Smooth muscle cell (in vitro differentiated cells): ENCODE data around the gene KRTAP12-1. TPM values are rescaled to one million over a fixed set of nuclear protein-coding genes. Genes with fewer than 3 reads are reported as not detected.

ENCODE experiments used
- DNase-seq: peaks from one replicate; lab custom pipeline; 2025; ENCODE audit not compliant: unreplicated experiment; lab: John Stamatoyannopoulos, UW
- H2AFZ ChIP-seq: fragments of 200-600 bp; sonication (generic); 2 replicates; pipeline ENCODE4 v1.6.0; 2016; ENCODE audit warnings: antibody characterized with exemption, low read depth, mild to moderate bottlenecking
- H3F3A ChIP-seq: fragments of 200-600 bp; sonication (generic); 2 replicates; pipeline ENCODE4 v1.6.0; 2017; ENCODE audit warnings: antibody characterized with exemption, low read depth
- H3K27ac ChIP-seq: fragments of 200-600 bp; sonication (generic); 2 replicates; pipeline ENCODE4 v1.5.1; 2016; ENCODE audit warnings: low read depth, mild to moderate bottlenecking
- H3K27me3 ChIP-seq: fragments of 200-600 bp; sonication (generic); 2 replicates; pipeline ENCODE4 v1.6.1; 2016; ENCODE audit warnings: low read depth, mild to moderate bottlenecking
- H3K36me3 ChIP-seq: fragments of 200-600 bp; sonication (generic); 2 replicates; pipeline ENCODE4 v1.5.1; 2016; ENCODE audit warnings: low read depth
- H3K4me1 ChIP-seq: fragments of 200-600 bp; sonication (generic); 2 replicates; pipeline ENCODE4 v1.5.1; 2016; ENCODE audit warnings: low read depth
- H3K4me2 ChIP-seq: fragments of 200-600 bp; sonication (generic); 2 replicates; pipeline ENCODE4 v1.6.0; 2016; ENCODE audit warnings: mild to moderate bottlenecking
- H3K4me3 ChIP-seq: fragments of 200-600 bp; sonication (generic); 2 replicates; pipeline ENCODE4 v1.5.1; 2016; ENCODE audit warnings: mild to moderate bottlenecking
- H3K79me2 ChIP-seq: fragments of 200-600 bp; sonication (generic); 2 replicates; pipeline ENCODE4 v1.6.0; 2016; ENCODE audit warnings: low read depth, mild to moderate bottlenecking
- H3K9ac ChIP-seq: fragments of 200-600 bp; sonication (generic); 2 replicates; pipeline ENCODE4 v1.6.0; 2016; ENCODE audit warnings: low read depth
- H3K9me3 ChIP-seq: fragments of 200-600 bp; sonication (generic); replicated peaks from 2 replicates; pipeline ENCODE4 v1.5.1; 2016; ENCODE audit warnings: low read depth
- H4K20me1 ChIP-seq: fragments of 200-600 bp; sonication (generic); 2 replicates; pipeline ENCODE4 v1.6.0; 2016; ENCODE audit warnings: low read depth
- CTCF ChIP-seq: fragments of 200-600 bp; sonication (generic); IDR thresholded peaks from 2 replicates; pipeline ENCODE4 v1.5.1; 2017; ENCODE audit warnings: borderline replicate concordance, mild to moderate bottlenecking, antibody characterized with exemption; ENCODE audit not compliant: insufficient read depth, poor library complexity, severe bottlenecking
- WGBS: methylation state at CpG from one replicate; pipeline ENCODE4 v1.1.7; 2016; ENCODE audit warnings: low lambda C conversion rate; 5-methylcytosine and 5-hydroxymethylcytosine counted together
- polyA plus RNA-seq: library from polyadenylated mRNA; unstranded; fragments of >200 nt; fragmentation: Nextera tagmentation; extraction: Ambion mirVana; gene quantifications from 2 replicates; pipeline ENCODE4 v1.2.1, GENCODE V29; 2016
- total RNA-seq: library from RNA; depleted of rRNA; stranded (reverse); fragments of >200 nt; gene quantifications from 2 replicates; pipeline ENCODE4 v1.2.3, GENCODE V29; 2014

The KRTAP12-1 gene
- total and polyA plus RNA-seq, 2 experiments from 2014 or later = not detected

- TF ChIP-seq CTCF = no peak
- H3K36me3 ChIP-seq = no peaks in the 10 kb centered on the region
- no peak for DNase-seq
- no peaks in the 10 kb centered on the region for H3K27me3 ChIP-seq
- H3K27ac ChIP-seq = no peak overlapping the region
- H3F3A ChIP-seq = no peaks in the 10 kb centered on the region
- no peak overlapping the region for H3K4me2 ChIP-seq
- no peaks in the 10 kb centered on the region for H4K20me1 ChIP-seq
- H3K9me3 ChIP-seq = no peaks in the 10 kb centered on the region
- H3K9ac ChIP-seq = no peak overlapping the region
- H3K79me2 ChIP-seq = no peaks in the 10 kb centered on the region
- no peak overlapping the region for H3K4me3 ChIP-seq
- H3K4me1 ChIP-seq = no peaks in the 10 kb centered on the region
- WGBS = 92% methylated on average over 12 of the region's 12 CpGs
- H2AFZ ChIP-seq = no peak overlapping the region
Measured at GRCh38 chr21:44650973-44651675, 30.8 kb downstream of the KRTAP12-1 start.

GRCh38 chr21:44650265-44650972 is 31.5 kb downstream of the KRTAP12-1 start:
- H3K4me3 ChIP-seq = no peak overlapping the region
- H3K4me2 ChIP-seq = no peak overlapping the region
- no peaks in the 10 kb centered on the region for H3K27me3 ChIP-seq
- H3K27ac ChIP-seq = no peak overlapping the region
- no peaks in the 10 kb centered on the region for H3K36me3 ChIP-seq
- no peaks in the 10 kb centered on the region for H4K20me1 ChIP-seq
- no peaks in the 10 kb centered on the region for H3K4me1 ChIP-seq
- 92% methylated on average over 20 of the region's 20 CpGs for WGBS
- no peak for DNase-seq
- H3K9me3 ChIP-seq = no peaks in the 10 kb centered on the region
- H2AFZ ChIP-seq = no peak overlapping the region
- no peaks in the 10 kb centered on the region for H3K79me2 ChIP-seq
- H3F3A ChIP-seq = no peaks in the 10 kb centered on the region
- no peak overlapping the region for H3K9ac ChIP-seq
- TF ChIP-seq CTCF = no peak

- DNase-seq = no peak
- WGBS = 93% methylated on average over 18 of the region's 18 CpGs
- no peak overlapping the region for H2AFZ ChIP-seq
- no peak for TF ChIP-seq CTCF
- H3K79me2 ChIP-seq = no peaks in the 10 kb centered on the region
- H3K4me1 ChIP-seq = no peaks in the 10 kb centered on the region
- no peak overlapping the region for H3K4me3 ChIP-seq
- no peaks in the 10 kb centered on the region for H3K36me3 ChIP-seq
- no peak overlapping the region for H3K27ac ChIP-seq
- H3F3A ChIP-seq = no peaks in the 10 kb centered on the region
- no peaks in the 10 kb centered on the region for H4K20me1 ChIP-seq
- H3K4me2 ChIP-seq = no peak overlapping the region
- H3K27me3 ChIP-seq = no peaks in the 10 kb centered on the region
- no peaks in the 10 kb centered on the region for H3K9me3 ChIP-seq
- no peak overlapping the region for H3K9ac ChIP-seq
Measured at GRCh38 chr21:44649521-44650100, 32.4 kb downstream of the KRTAP12-1 start.
